Peyer's patch (tissue), 4 donors: ENCODE results near the gene BANP. TPM values are rescaled to one million over a fixed set of nuclear protein-coding genes. Genes with fewer than 3 reads are reported as not detected.

Source experiments
- DNase-seq, 3 donors: peaks; one replicate each; pipeline ENCODE4 v3.0.0-alpha.2; 2017 to 2019
- H3K27ac ChIP-seq, 4 donors: fragments of 200-600 bp; sonication (generic); one replicate each; pipeline ENCODE4 v1.5.1; 2016 to 2019
- H3K27me3 ChIP-seq, 2 donors: fragments of 200-600 bp; sonication (generic); one replicate each; pipeline ENCODE4 v1.5.1; 2019
- H3K36me3 ChIP-seq, 3 donors: fragments of 200-600 bp; sonication (generic); one replicate each; pipeline ENCODE4 v1.5.1; 2016 to 2019
- H3K4me1 ChIP-seq, 4 donors: fragments of 200-600 bp; sonication (generic); one replicate each; pipeline ENCODE4 v1.5.1; 2016 to 2019
- H3K4me3 ChIP-seq, 4 donors: fragments of 200-600 bp; sonication (generic); 1 replicate in 3 of 4; 2 replicates in 1 of 4; pipeline ENCODE4 v1.5.1; 2016 to 2019; ENCODE audit warnings: mild to moderate bottlenecking in 1 of 4
- H3K9me3 ChIP-seq, 4 donors: fragments of 200-600 bp; sonication (generic); one replicate each; pipeline ENCODE4 v1.5.1; 2016 to 2019; ENCODE audit warnings: mild to moderate bottlenecking in 1 of 4
- CTCF ChIP-seq, 6 experiments: fragments of 450-650 bp in 4 of 6; fragments of 200-600 bp in 2 of 6; sonication (generic) in 1 of 6; IDR thresholded peaks; one replicate each; pipeline ENCODE4 v1.5.1; 2017 to 2019; ENCODE audit warnings: antibody characterized with exemption in 6 of 6, mild to moderate bottlenecking in 3 of 6, moderate library complexity in 1 of 6
- POLR2A ChIP-seq, 2 donors: fragments of 450-650 bp; IDR thresholded peaks; one replicate each; pipeline ENCODE4 v1.5.1; 2017; ENCODE audit warnings: antibody characterized with exemption in 2 of 2, mild to moderate bottlenecking in 2 of 2, moderate library complexity in 2 of 2
- total RNA-seq, 4 donors: library from RNA; depleted of rRNA; stranded (reverse); fragments of >200 nt; gene quantifications; one replicate each; pipeline ENCODE4 v1.1.0, GENCODE V29; 2016

BANP gene
- total RNA-seq, 4 donors from 2014 or later = 27.6 to 113 (median 42.7) TPM

GRCh38 chr16:87953308-87954215 lies 2.3 kb downstream of the BANP start:
- TF ChIP-seq CTCF (IDR thresholded peaks at IDR 0.05) (no peak), POLR2A (IDR thresholded peaks at IDR 0.05) (peak in 1 of 2 donors; percentile 17)
- Histone ChIP-seq H3K4me3 (no peak overlapping the region), H3K36me3 (peaks cover 0 to 5% (median 0%) of the 10 kb centered on the region in 3 donors), H3K4me1 (peaks cover 0 to 51% (median 24%) of the 10 kb centered on the region in 4 donors), H3K27me3 (no peaks in the 10 kb centered on the region), H3K27ac (peak overlapping the region in 3 of 4 donors; percentile 44 to 98 (median 96)), H3K9me3 (no peaks in the 10 kb centered on the region)
- DNase-seq = no peak

- Histone ChIP-seq H3K4me3 (no peak overlapping the region), H3K27ac (peak overlapping the region; percentile 35 to 83 (median 42)), H3K4me1 (peaks cover 0 to 46% (median 24%) of the 10 kb centered on the region in 4 donors), H3K36me3 (peaks cover 0 to 5% (median 0%) of the 10 kb centered on the region in 3 donors), H3K27me3 (no peaks in the 10 kb centered on the region), H3K9me3 (no peaks in the 10 kb centered on the region)
- TF ChIP-seq CTCF (IDR thresholded peaks at IDR 0.05) (no peak), POLR2A (IDR thresholded peaks at IDR 0.05) (no peak)
- no peak for DNase-seq
Observed at GRCh38 chr16:87954361-87954760, 3.1 kb downstream of the BANP start.

- DNase-seq = no peak
- Histone ChIP-seq H3K27me3 (no peaks in the 10 kb centered on the region), H3K4me3 (no peak overlapping the region), H3K9me3 (no peaks in the 10 kb centered on the region), H3K4me1 (peaks cover 0 to 46% (median 24%) of the 10 kb centered on the region in 4 donors), H3K27ac (peak overlapping the region; percentile 29 to 83 (median 37)), H3K36me3 (peaks cover 0 to 5% (median 0%) of the 10 kb centered on the region in 3 donors)
- TF ChIP-seq POLR2A (IDR thresholded peaks at IDR 0.05) (no peak), CTCF (IDR thresholded peaks at IDR 0.05) (no peak)
Observed at GRCh38 chr16:87954826-87955225, 3.6 kb downstream of the BANP start.

GRCh38 chr16:87955302-87956097 lies 4.3 kb downstream of the BANP start:
- Histone ChIP-seq H3K4me1 (peaks cover 0 to 41% (median 24%) of the 10 kb centered on the region in 4 donors), H3K27me3 (no peaks in the 10 kb centered on the region), H3K36me3 (peaks cover 0 to 5% (median 0%) of the 10 kb centered on the region in 3 donors), H3K4me3 (no peak overlapping the region), H3K9me3 (no peaks in the 10 kb centered on the region), H3K27ac (peak overlapping the region; percentile 45 to 83 (median 75))
- DNase-seq = no peak
- TF ChIP-seq CTCF (IDR thresholded peaks at IDR 0.05) (no peak), POLR2A (IDR thresholded peaks at IDR 0.05) (no peak)

GRCh38 chr16:87956098-87956364 lies 4.8 kb downstream of the BANP start:
- peak overlapping the region in 1 of 4 donors; percentile 12 for H3K4me3 ChIP-seq
- peaks cover 0 to 5% (median 0%) of the 10 kb centered on the region in 3 donors for H3K36me3 ChIP-seq
- peak overlapping the region; percentile 45 to 83 (median 75) for H3K27ac ChIP-seq
- TF ChIP-seq POLR2A (IDR thresholded peaks at IDR 0.05) (no peak), CTCF (IDR thresholded peaks at IDR 0.05) (no peak)
- H3K27me3 ChIP-seq = no peaks in the 10 kb centered on the region
- DNase-seq = no peak
- peaks cover 0 to 41% (median 24%) of the 10 kb centered on the region in 4 donors for H3K4me1 ChIP-seq
- H3K9me3 ChIP-seq = no peaks in the 10 kb centered on the region
